Thymus (tissue), 2 donors: ENCODE measurements around the gene SYDE2. TPM values are rescaled to one million over a fixed set of nuclear protein-coding genes. Genes with fewer than 3 reads are reported as not detected.

Experiments
- polyA plus RNA-seq: library from polyadenylated mRNA; stranded (reverse); fragments of 200-250 nt; gene quantifications from one replicate; pipeline ENCODE4 v1.2.3, GENCODE V29; 2013
- total RNA-seq: library from RNA; stranded (reverse); fragments of 120-200 nt; gene quantifications from one replicate; pipeline ENCODE4 v1.2.4, GENCODE V29; 2013
- donor health status: healthy.

Gene SYDE2
- total and polyA plus RNA-seq, 2 donors = 1.1 to 1.3 TPM

Other genes with a start within 250 kb of the SYDE2 start
- 8.0 TPM for gene MCOLN2, start 203.9 kb downstream of the SYDE2 start, total RNA-seq
- gene MCOLN2, start 203.9 kb downstream of the SYDE2 start, polyA plus RNA-seq = 18.2 TPM
- 5.6 TPM for gene MCOLN3, start 152.5 kb downstream of the SYDE2 start, total RNA-seq
- 13.4 TPM for gene MCOLN3, start 152.5 kb downstream of the SYDE2 start, polyA plus RNA-seq
- 22.5 TPM for gene C1orf52, start 58.6 kb upstream of the SYDE2 start, total RNA-seq
- gene C1orf52, start 58.6 kb upstream of the SYDE2 start, polyA plus RNA-seq = 54.8 TPM
- gene BCL10, start 75.6 kb upstream of the SYDE2 start, total RNA-seq = 17.6 TPM
- 14.9 TPM for gene BCL10, start 75.6 kb upstream of the SYDE2 start, polyA plus RNA-seq